ENCODE data around the gene SORCS2. TPM values are rescaled to one million over a fixed set of nuclear protein-coding genes. Genes with fewer than 3 reads are reported as not detected.
A peak's percentile ranks its signal among the peaks of the same experiment; 100 is the strongest.

SORCS2 gene
- total and polyA plus RNA-seq, 2 of the 8 experiments (the other 6 are each of a cell fraction or from before 2014, with no cell fraction given) = 0.36 to 1.8 TPM

- no peak overlapping the region for H2AK5ac ChIP-seq (ENCODE audit: low read depth, low read length)
- FAIRE-seq (no peak), DNase-seq (ENCODE audit: low read depth in 1 of 2, low spot score in 2 of 2) (no peak)
- H2AFZ ChIP-seq (ENCODE audit: low read length) = no peak overlapping the region
- no peak overlapping the region for H2BK5ac ChIP-seq (ENCODE audit: low read depth, low read length)
- H3K23me2 ChIP-seq (ENCODE audit: low read depth, low read length) = peaks cover 7% of the 10 kb centered on the region; the same call in 1 of the 2 replicates
- peaks cover 0 to under 1% (median 0%) of the 10 kb centered on the region in 4 experiments; a peak in 3 of 7 replicates for H3K4me1 ChIP-seq (replicated peaks in 1 of 4; ENCODE audit: control insufficient read depth in 3 of 4, insufficient read depth in 4 of 4, low read length in 3 of 4)
- peaks cover 6 to 7% of the 10 kb centered on the region in 2 experiments for H3K9me3 ChIP-seq (ENCODE audit: insufficient read depth in 2 of 2, low read depth in 1 of 2, low read length in 1 of 2)
- no peak overlapping the region for H2BK12ac ChIP-seq (ENCODE audit: low read depth, low read length)
- no peaks in the 10 kb centered on the region for H3K27me3 ChIP-seq (replicated peaks in 1 of 4; ENCODE audit: control insufficient read depth in 3 of 4, extremely low read depth in 1 of 4, insufficient read depth in 3 of 4, low read length in 3 of 4)
- no peak overlapping the region for H3K27ac ChIP-seq (ENCODE audit: low read depth, low read length)
- no peak overlapping the region for H2BK20ac ChIP-seq (ENCODE audit: low read length)
- H3K79me2 ChIP-seq (ENCODE audit: control insufficient read depth in 1 of 2, insufficient read depth in 2 of 2, low read length in 2 of 2) = no peaks in the 10 kb centered on the region
- POLR2A ChIA-PET (ENCODE audit: partially characterized antibody) = no interaction called here
- no peak overlapping the region for H4K91ac ChIP-seq (replicated peaks; ENCODE audit: insufficient read length, low read length)
- no peak overlapping the region for H3K18ac ChIP-seq (ENCODE audit: extremely low read depth, low read length)
- H4K8ac ChIP-seq (ENCODE audit: extremely low read depth, insufficient read depth, low read length) = no peak overlapping the region
- CTCF ChIA-PET (ENCODE audit: partially characterized antibody) = interaction anchor here (1.0 to 1.8 kb wide), 3 partner anchors 75 to 184 kb away, joined by 3 to 5 read pairs (median 5); no protein-coding TSS in a partner anchor
- no peak overlapping the region for H3K4me3 ChIP-seq (ENCODE audit: extremely low read depth in 1 of 4, insufficient read depth in 2 of 4, low read depth in 3 of 4, low read length in 4 of 4)
- no peaks in the 10 kb centered on the region for H3K79me1 ChIP-seq (ENCODE audit: low read depth, low read length)
- no peak overlapping the region for H3K14ac ChIP-seq (ENCODE audit: insufficient read length)
- no peak overlapping the region for H3K23ac ChIP-seq (ENCODE audit: insufficient read length)
- WGBS, 2 experiments (ENCODE audit: extremely low coverage in 1 of 2, insufficient coverage in 1 of 2, insufficient read length in 1 of 2, insufficient replicate concordance in 2 of 2, low coverage in 1 of 2, low lambda C conversion rate in 2 of 2, missing lambda C conversion rate in 1 of 2) = 88% methylated on average over 1 of the region's 1 CpG; no CpG with 5 or more reads in 1 of the 2 experiments
- H4K20me1 ChIP-seq (replicated peaks in 1 of 2; ENCODE audit: control insufficient read depth in 1 of 2, insufficient read depth in 2 of 2, low read length in 2 of 2) = peaks cover 0 to 2% of the 10 kb centered on the region in 2 experiments
- TF ChIP-seq KDM1A (IDR thresholded peaks at IDR 0.05; ENCODE audit: borderline replicate concordance, low read length) = peak; percentile 44; the same call in 1 of the 2 replicates
- no peak for TF ChIP-seq BRCA1 (IDR thresholded peaks at IDR 0.05; ENCODE audit: low read depth, low read length)
- H3K4ac ChIP-seq (replicated peaks; ENCODE audit: insufficient read length, low read depth, low read length) = no peak overlapping the region
- H3K4me2 ChIP-seq (ENCODE audit: insufficient read depth in 1 of 2, low read depth in 2 of 2, low read length in 2 of 2) = no peak overlapping the region
- no peak overlapping the region for H2BK15ac ChIP-seq (ENCODE audit: low read length)
- no peaks in the 10 kb centered on the region; a peak in 1 of 8 replicates for H3K36me3 ChIP-seq (ENCODE audit: control insufficient read depth in 2 of 4, insufficient read depth in 4 of 4, low read length in 3 of 4)
- no peak overlapping the region for H4K5ac ChIP-seq (ENCODE audit: insufficient read length, low read depth, low read length)
- no peak overlapping the region for H3K9ac ChIP-seq (replicated peaks in 1 of 4; ENCODE audit: extremely low read depth in 1 of 4, low read depth in 3 of 4, low read length in 3 of 4)
- H2BK120ac ChIP-seq (replicated peaks; ENCODE audit: low read depth, low read length) = no peak overlapping the region
- H3K56ac ChIP-seq (replicated peaks; ENCODE audit: insufficient read length, low read depth, low read length) = no peak overlapping the region
Observed at GRCh38 chr4:7645158-7645557, 452.8 kb downstream of the SORCS2 start.
